HEK293 (cell line): ENCODE data around the gene CCDC24.

ENCODE experiments used
- CTCF ChIA-PET: fragments of 350-600 bp; formaldehyde crosslinking; extraction: SDS; loops from one replicate; lab custom pipeline; 2021; ENCODE audit warnings: antibody characterized with exemption; lab: Yijun Ruan, JAX
- POLR2A ChIA-PET: fragments of 300-600 bp; formaldehyde crosslinking; extraction: SDS; loops from one replicate; lab custom pipeline; 2020; ENCODE audit warnings: antibody characterized with exemption, inconsistent platforms; lab: Yijun Ruan, JAX
- H3K27ac ChIP-seq: fragments of 200-500 bp; sonication (Bioruptor generic); 2 replicates; pipeline ENCODE4 v1.5.1; 2014; ENCODE audit warnings: low read depth, low read length, control low read depth, inconsistent platforms; ENCODE audit errors: extremely low read depth
- H3K36me3 ChIP-seq, 2 experiments: fragments of 200-500 bp in 1 of 2; sonication (Bioruptor generic) in 1 of 2; 1 replicate in 1 of 2; 2 replicates in 1 of 2; pipeline ENCODE4 v1.5.1; 2014 to 2017; ENCODE audit warnings: inconsistent platforms in 2 of 2, low read length in 2 of 2; ENCODE audit not compliant: control insufficient read depth in 2 of 2, insufficient read depth in 1 of 2
- H3K4me1 ChIP-seq: fragments of 200-500 bp; sonication (Bioruptor generic); 2 replicates; pipeline ENCODE4 v1.5.1; 2014; ENCODE audit warnings: mild to moderate bottlenecking, low read length, inconsistent platforms; ENCODE audit not compliant: control insufficient read depth, insufficient read depth
- H3K4me3 ChIP-seq: 2 replicates; pipeline ENCODE4 v1.5.1; 2011; ENCODE audit warnings: low read depth, mild to moderate bottlenecking, control low read depth, low read length, moderate library complexity
- H3K9me3 ChIP-seq: fragments of 200-500 bp; sonication (Bioruptor generic); 2 replicates; pipeline ENCODE4 v1.5.1; 2014; ENCODE audit warnings: low read depth, low read length, inconsistent platforms; ENCODE audit not compliant: control insufficient read depth, insufficient read depth
- BCL6B ChIP-seq: fragments of 450-650 bp; formaldehyde crosslinking; IDR thresholded peaks from 2 replicates; pipeline ENCODE4 v1.5.1; 2017; ENCODE audit warnings: missing biosample characterization, missing genetic modification characterization
- CTCF ChIP-seq: fragments of 450-650 bp; formaldehyde crosslinking; IDR thresholded peaks from 2 replicates; pipeline ENCODE4 v1.5.1; 2016; ENCODE audit warnings: missing biosample characterization, missing genetic modification characterization
- GFI1B ChIP-seq: fragments of 450-650 bp; formaldehyde crosslinking; IDR thresholded peaks from 2 replicates; pipeline ENCODE4 v1.5.1; 2016; ENCODE audit warnings: missing biosample characterization, missing genetic modification characterization
- GLI2 ChIP-seq: fragments of 450-650 bp; formaldehyde crosslinking; IDR thresholded peaks from 2 replicates; pipeline ENCODE4; 2017; ENCODE audit warnings: missing biosample characterization, missing genetic modification characterization, low read depth, borderline replicate concordance
- IKZF3 ChIP-seq: fragments of 450-650 bp; IDR thresholded peaks from 2 replicates; pipeline ENCODE4 v1.5.0; 2018; ENCODE audit warnings: missing biosample characterization, mild to moderate bottlenecking, missing genetic modification characterization, moderate library complexity
- RBAK ChIP-seq: fragments of 450-650 bp; formaldehyde crosslinking; IDR thresholded peaks from 2 replicates; pipeline ENCODE4 v1.5.1; 2016; ENCODE audit warnings: missing biosample characterization, missing genetic modification characterization
- ZBTB17 ChIP-seq: fragments of 450-650 bp; formaldehyde crosslinking; IDR thresholded peaks from 2 replicates; pipeline ENCODE4 v1.5.1; 2016; ENCODE audit warnings: missing biosample characterization, missing genetic modification characterization
- ZNF10 ChIP-seq: fragments of 450-650 bp; formaldehyde crosslinking; IDR thresholded peaks from 2 replicates; pipeline ENCODE4 v1.5.1; 2017; ENCODE audit warnings: missing biosample characterization, missing genetic modification characterization
- ZNF19 ChIP-seq: fragments of 450-650 bp; formaldehyde crosslinking; IDR thresholded peaks from 2 replicates; pipeline ENCODE4; 2016; ENCODE audit warnings: missing biosample characterization, missing genetic modification characterization, low read depth
- ZNF211 ChIP-seq: fragments of 450-650 bp; formaldehyde crosslinking; IDR thresholded peaks from 2 replicates; pipeline ENCODE4 v1.5.1; 2016; ENCODE audit warnings: low read depth, missing biosample characterization, missing genetic modification characterization
- ZNF223 ChIP-seq: fragments of 450-650 bp; formaldehyde crosslinking; IDR thresholded peaks from 2 replicates; pipeline ENCODE4 v1.5.1; 2016; ENCODE audit warnings: missing biosample characterization, missing genetic modification characterization
- ZNF239 ChIP-seq: fragments of 450-650 bp; formaldehyde crosslinking; IDR thresholded peaks from 2 replicates; pipeline ENCODE4 v1.5.1; 2016; ENCODE audit warnings: missing biosample characterization, missing genetic modification characterization
- ZNF24 ChIP-seq: fragments of 450-650 bp; formaldehyde crosslinking; IDR thresholded peaks from 2 replicates; pipeline ENCODE4 v1.5.1; 2016; ENCODE audit warnings: missing biosample characterization, missing genetic modification characterization
- ZNF324 ChIP-seq: fragments of 450-650 bp; formaldehyde crosslinking; IDR thresholded peaks from 2 replicates; pipeline ENCODE4 v1.5.1; 2016; ENCODE audit warnings: missing biosample characterization, missing genetic modification characterization
- ZNF391 ChIP-seq: fragments of 450-650 bp; formaldehyde crosslinking; IDR thresholded peaks from 2 replicates; pipeline ENCODE4 v1.5.1; 2016; ENCODE audit warnings: low read depth, missing biosample characterization, missing genetic modification characterization, borderline replicate concordance
- ZNF549 ChIP-seq: fragments of 450-650 bp; IDR thresholded peaks from 2 replicates; pipeline ENCODE4 v1.5.1; 2018; ENCODE audit warnings: missing biosample characterization, missing genetic modification characterization, mild to moderate bottlenecking, inconsistent platforms, moderate library complexity
- ZSCAN16 ChIP-seq: fragments of 450-650 bp; formaldehyde crosslinking; IDR thresholded peaks from 2 replicates; pipeline ENCODE4 v1.5.1; 2016; ENCODE audit warnings: missing biosample characterization, missing genetic modification characterization
- ZSCAN30 ChIP-seq: fragments of 450-650 bp; IDR thresholded peaks from 2 replicates; pipeline ENCODE4 v1.5.1; 2018; ENCODE audit warnings: missing biosample characterization, mild to moderate bottlenecking, missing genetic modification characterization, moderate library complexity
- TF ChIP-seq, protein P1 (sequence below): fragments of 450-650 bp; formaldehyde crosslinking; IDR thresholded peaks from 2 replicates; pipeline ENCODE4 v1.5.1; 2017; ENCODE audit warnings: missing biosample characterization, mild to moderate bottlenecking, missing genetic modification characterization, moderate library complexity

CCDC24 gene

GRCh38 chr1:44012404-44012803, 21.0 kb downstream of the CCDC24 start:
- no peaks in the 10 kb centered on the region for H3K9me3 ChIP-seq
- no peak overlapping the region for H3K27ac ChIP-seq
- no peaks in the 10 kb centered on the region for H3K4me1 ChIP-seq
- TF ChIP-seq ZNF391 (tag by site-specific recombination), result no peak
- peak; percentile 34; the same call in 1 of the 2 replicates for TF ChIP-seq ZNF24
- H3K36me3 ChIP-seq, result no peaks in the 10 kb centered on the region
- no peak overlapping the region for H3K4me3 ChIP-seq
- CTCF ChIA-PET, result interaction anchor here (2.9 to 3.4 kb wide), 2 partner anchors 24 to 35 kb away, joined by 7 to 20 read pairs; no protein-coding TSS in a partner anchor
- POLR2A ChIA-PET, result no interaction called here

- TF ChIP-seq ZNF19, result no peak
- no peak for TF ChIP-seq CTCF (tag by site-specific recombination)
- TF ChIP-seq ZBTB17 (tag by site-specific recombination), result no peak
- TF ChIP-seq GFI1B, result no peak
- TF ChIP-seq ZNF549 (tag by site-specific recombination), result no peak
- TF ChIP-seq, protein P1, sequence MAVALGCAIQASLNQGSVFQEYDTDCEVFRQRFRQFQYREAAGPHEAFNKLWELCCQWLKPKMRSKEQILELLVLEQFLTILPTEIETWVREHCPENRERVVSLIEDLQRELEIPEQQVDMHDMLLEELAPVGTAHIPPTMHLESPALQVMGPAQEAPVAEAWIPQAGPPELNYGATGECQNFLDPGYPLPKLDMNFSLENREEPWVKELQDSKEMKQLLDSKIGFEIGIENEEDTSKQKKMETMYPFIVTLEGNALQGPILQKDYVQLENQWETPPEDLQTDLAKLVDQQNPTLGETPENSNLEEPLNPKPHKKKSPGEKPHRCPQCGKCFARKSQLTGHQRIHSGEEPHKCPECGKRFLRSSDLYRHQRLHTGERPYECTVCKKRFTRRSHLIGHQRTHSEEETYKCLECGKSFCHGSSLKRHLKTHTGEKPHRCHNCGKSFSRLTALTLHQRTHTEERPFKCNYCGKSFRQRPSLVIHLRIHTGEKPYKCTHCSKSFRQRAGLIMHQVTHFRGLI (tag by site-specific recombination), result no peak
- TF ChIP-seq RBAK, result no peak
- no peak for TF ChIP-seq ZNF239 (tag by site-specific recombination)
- TF ChIP-seq BCL6B (tag by site-specific recombination), result no peak
- no peak for TF ChIP-seq ZNF324 (tag by site-specific recombination)
- no peak for TF ChIP-seq ZNF223 (tag by site-specific recombination)
- TF ChIP-seq IKZF3 (tag by site-specific recombination), result no peak
- no peak for TF ChIP-seq ZNF211
- TF ChIP-seq GLI2 (tag by site-specific recombination), result no peak
- TF ChIP-seq ZSCAN16 (tag by site-specific recombination), result no peak
- TF ChIP-seq ZSCAN30 (tag by site-specific recombination), result no peak
- TF ChIP-seq ZNF10 (tag by site-specific recombination), result no peak
- no peaks in the 10 kb centered on the region for H3K4me1 ChIP-seq
- POLR2A ChIA-PET, result interaction anchor here (1.6 kb wide), 1 partner anchor 23 kb away, joined by 4 read pairs; no protein-coding TSS in a partner anchor
- H3K9me3 ChIP-seq, result no peaks in the 10 kb centered on the region
- CTCF ChIA-PET, result interaction anchor here (0.6 to 3.4 kb wide), 4 partner anchors 8 to 78 kb away, joined by 4 to 20 read pairs (median 6); no protein-coding TSS in a partner anchor
- no peak overlapping the region for H3K27ac ChIP-seq
- no peaks in the 10 kb centered on the region for H3K36me3 ChIP-seq
- H3K4me3 ChIP-seq, result no peak overlapping the region
Observed at GRCh38 chr1:44012941-44013609, 21.7 kb downstream of the CCDC24 start.
